K562 (cell line): ENCODE data around the gene ZFP92. TPM values are rescaled to one million over a fixed set of nuclear protein-coding genes. Genes with fewer than 3 reads are reported as not detected.

Source experiments
- ATAC-seq: fragments of 200-7000 bp; cut with Tn5 transposase; 3 replicates; pipeline ENCODE4 v1.9.1; 2020; ENCODE audit warnings: moderate library complexity
- BruUV-seq: library from RNA; stranded (reverse); fragments of 400-500 nt; replicated peaks from 2 replicates; lab custom pipeline; 2021; lab: Mats Ljungman, UMichigan
- CTCF ChIA-PET: fragments of 300-600 bp; formaldehyde crosslinking; extraction: SDS; loops from one replicate; lab custom pipeline; 2021; ENCODE audit warnings: low intra/inter-chr PET ratio; lab: Yijun Ruan, JAX
- POLR2A ChIA-PET: fragments of 300-600, 350-650 bp; sonication (Branson Sonifier 250); formaldehyde crosslinking; extraction: SDS; loops from one replicate; lab custom pipeline; 2021; ENCODE audit warnings: antibody characterized with exemption, inconsistent platforms; lab: Yijun Ruan, JAX
- DNase-seq, 4 experiments: peaks; one replicate each; pipeline versions ENCODE4 v3.0.0 to v3.0.0-alpha.2; 2011 to 2018; ENCODE audit warnings: low spot score in 3 of 4, mixed read lengths in 3 of 4; ENCODE audit errors: extremely low read depth in 1 of 4
- FAIRE-seq: peaks from 2 replicates; lab custom pipeline; 2011; peaks lifted over from hg19 to GRCh38; lab: Jason Lieb, UNC
- H2AFZ ChIP-seq: 2 replicates; pipeline ENCODE4 v1.6.0; 2011; ENCODE audit warnings: low read depth, low read length, control low read depth, inconsistent platforms
- H3K27ac ChIP-seq: fragments of 200-600 bp; 3 replicates; pipeline ENCODE4 v1.8.0; 2011; ENCODE audit warnings: low read depth, mild to moderate bottlenecking, control low read depth, inconsistent platforms, low read length, moderate library complexity, mixed read lengths; ENCODE audit errors: extremely low read depth
- H3K27me3 ChIP-seq, 2 experiments: fragments of 300-600 bp in 1 of 2; 2 replicates in 1 of 2; 3 replicates in 1 of 2; pipeline versions ENCODE4 v1.6.0 to v1.8.0; 2011; ENCODE audit warnings: inconsistent platforms in 2 of 2, low read length in 2 of 2, mild to moderate bottlenecking in 1 of 2, mixed read lengths in 1 of 2, moderate library complexity in 1 of 2; ENCODE audit not compliant: control insufficient read depth in 2 of 2, insufficient read depth in 2 of 2
- H3K36me3 ChIP-seq: fragments of 300-600 bp; 3 replicates; pipeline ENCODE4 v1.8.0; 2011; ENCODE audit warnings: mild to moderate bottlenecking, low read length, inconsistent platforms; ENCODE audit not compliant: control insufficient read depth, insufficient read depth
- H3K4me1 ChIP-seq, 2 experiments: fragments of 200-600 bp in 1 of 2; replicated peaks in 1 of 2; 2 replicates in 1 of 2; 3 replicates in 1 of 2; pipeline versions ENCODE4 v1.5.1 to v1.8.0; 2011; ENCODE audit warnings: inconsistent platforms in 2 of 2, low read length in 2 of 2, mild to moderate bottlenecking in 1 of 2, mixed read lengths in 1 of 2, moderate library complexity in 1 of 2; ENCODE audit not compliant: control insufficient read depth in 2 of 2, insufficient read depth in 2 of 2
- H3K4me2 ChIP-seq: 2 replicates; pipeline ENCODE4 v1.6.1; 2011; ENCODE audit warnings: low read length, control low read depth, inconsistent platforms, mixed read lengths; ENCODE audit not compliant: insufficient read depth
- H3K4me3 ChIP-seq: fragments of 200-600 bp; sonication (generic), shearing (Covaris generic); 2 replicates; pipeline ENCODE4 v1.5.1; 2016; ENCODE audit warnings: control low read depth, inconsistent platforms
- H3K79me2 ChIP-seq: fragments of 200-600 bp; 3 replicates; pipeline ENCODE4 v1.8.0; 2011; ENCODE audit warnings: low read length, inconsistent platforms; ENCODE audit not compliant: control insufficient read depth, insufficient read depth
- H3K9ac ChIP-seq, 2 experiments: 2 replicates each; pipeline versions ENCODE4 v1.6.0 to v1.6.1; 2011; ENCODE audit warnings: low read depth in 2 of 2, low read length in 2 of 2, control low read depth in 1 of 2, inconsistent platforms in 1 of 2, mild to moderate bottlenecking in 1 of 2, mixed read lengths in 1 of 2; ENCODE audit not compliant: insufficient read depth in 1 of 2
- H3K9me1 ChIP-seq: one replicate; pipeline ENCODE4 v1.6.0; 2011; ENCODE audit warnings: inconsistent platforms, mild to moderate bottlenecking, low read length, moderate library complexity; ENCODE audit not compliant: control insufficient read depth, insufficient read depth
- H3K9me3 ChIP-seq: replicated peaks from 2 replicates; pipeline ENCODE4 v1.5.1; 2011; ENCODE audit warnings: low read depth, low read length, inconsistent platforms; ENCODE audit not compliant: control insufficient read depth, insufficient read depth
- H4K20me1 ChIP-seq: replicated peaks from 2 replicates; pipeline ENCODE4 v1.6.1; 2011; ENCODE audit warnings: low read length, inconsistent platforms, mixed read lengths; ENCODE audit not compliant: control insufficient read depth, insufficient read depth
- MGA ChIP-seq: fragments of 450-650 bp; IDR thresholded peaks from 2 replicates; pipeline ENCODE4 v1.6.1; 2016; ENCODE audit warnings: mild to moderate bottlenecking, moderate library complexity
- TOE1 ChIP-seq, 2 experiments: fragments of 450-650 bp in 1 of 2; sonication (generic) in 1 of 2; formaldehyde crosslinking in 1 of 2; IDR thresholded peaks; 2 replicates each; pipeline versions ENCODE4 v1.7.1 to v1.8.0; 2016 to 2022; ENCODE audit warnings: borderline replicate concordance in 2 of 2, mild to moderate bottlenecking in 2 of 2, antibody characterized with exemption in 1 of 2, inconsistent platforms in 1 of 2, low read depth in 1 of 2, missing genetic modification reagents in 1 of 2, moderate library complexity in 1 of 2
- USF1 ChIP-seq: sonication (generic); formaldehyde crosslinking; IDR thresholded peaks from 2 replicates; pipeline ENCODE4 v1.9.0; 2022; ENCODE audit warnings: mild to moderate bottlenecking, missing genetic modification reagents
- WGBS: fragments of 100-300 bp; shearing (Covaris generic); methylation state at CpG from one replicate; pipeline ENCODE4 v1.1.6; 2016; ENCODE audit warnings: low coverage, mixed read lengths; ENCODE audit not compliant: insufficient coverage; ENCODE audit errors: missing lambda C conversion rate; 5-methylcytosine and 5-hydroxymethylcytosine counted together
- in situ Hi-C: fragments of 300-500 bp; cut with MboI; formaldehyde crosslinking; loops from 4 replicates; pipeline ENCODE4 v1.15.0; 2018; ENCODE audit warnings: inconsistent platforms, mixed read lengths
- intact Hi-C: fragments of 100-400 bp; cut with micrococcal nuclease; formaldehyde crosslinking; loops from 2 replicates; pipeline ENCODE4 v1.14.2; 2022
- polyA plus RNA-seq, 8 experiments: library from polyadenylated mRNA; depleted of rRNA in 4 of 8; stranded (reverse) in 5 of 8; unstranded in 3 of 8; fragments of >200 nt; fragmentation: Nextera tagmentation in 2 of 8; fragmentation: Illumina TruSeq in 1 of 8; extraction: Ambion mirVana in 2 of 8; extraction: Trizol in 1 of 8; gene quantifications; 2 replicates each; pipeline versions ENCODE4 v1.2.1 to v1.2.3, GENCODE V29; 2011 to 2014; ENCODE audit warnings: inconsistent platforms in 1 of 8, missing spikeins in 1 of 8
- total RNA-seq, 7 experiments: library from RNA; depleted of rRNA in 6 of 7; stranded (reverse); fragments of >200 nt in 6 of 7; fragmentation: Illumina TruSeq in 2 of 7; extraction: Trizol in 2 of 7; gene quantifications; 2 replicates each; pipeline versions ENCODE4 v1.2.1 to v1.2.3, GENCODE V29; 2011 to 2021; ENCODE audit warnings: low replicate concordance in 1 of 7
- TF ChIP-seq, protein P1 (sequence below): fragments of 250-450 bp; sonication (Bioruptor Pico); IDR thresholded peaks from 2 replicates; pipeline ENCODE4 v1.5.0; 2020; ENCODE audit warnings: mild to moderate bottlenecking

Gene ZFP92
- total and polyA plus RNA-seq, 9 of the 15 experiments (the other 6 are each of a cell fraction or from before 2014, with no cell fraction given) = 0.32 to 3.3 (median 1.8) TPM

DNA sequence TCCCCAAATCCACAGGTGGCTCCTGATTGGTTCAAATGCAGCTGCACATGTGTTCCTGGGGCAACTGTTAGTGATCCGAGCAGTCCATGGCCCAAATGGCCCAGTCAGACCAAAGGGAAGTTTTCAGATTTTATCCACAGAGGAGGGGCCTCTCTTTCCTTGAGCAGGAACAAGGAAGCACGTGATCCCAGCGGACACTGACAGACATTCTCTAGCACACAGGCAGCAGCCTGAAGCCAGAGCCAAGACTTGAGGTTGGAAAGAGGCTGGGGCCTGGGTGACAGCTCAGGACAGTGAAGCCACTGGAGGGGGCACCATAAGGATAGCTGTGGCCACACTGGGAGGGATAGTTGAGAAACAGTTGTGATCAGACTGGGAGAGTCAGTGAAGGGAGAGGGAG is 3.5 kb upstream of the ZFP92 start:
- ATAC-seq (no peak), DNase-seq (peak in 1 of 4 experiments; percentile 14), FAIRE-seq (no peak)
- in situ Hi-C loops (no loop called here), intact Hi-C loops (no loop called here)
- Histone ChIP-seq H3K4me3 (no peak overlapping the region), H3K4me1 (peaks cover 15 to 50% of the 10 kb centered on the region in 2 experiments; a peak in 4 of 5 replicates), H3K36me3 (no peaks in the 10 kb centered on the region), H3K4me2 (no peak overlapping the region), H3K27me3 (no peaks in the 10 kb centered on the region), H4K20me1 (no peaks in the 10 kb centered on the region), H3K27ac (no peak overlapping the region), H3K9me3 (no peaks in the 10 kb centered on the region), H3K9ac (peak overlapping the region in 1 of 2 experiments; percentile 74; a peak in 2 of 4 replicates), H2AFZ (peak overlapping the region; percentile 79), H3K79me2 (peaks cover 9% of the 10 kb centered on the region), H3K9me1 (no peaks in the 10 kb centered on the region)
- CTCF ChIA-PET = no interaction called here
- WGBS = 29% methylated on average over 2 of the region's 3 CpGs
- BruUV-seq = no TSS peak
- POLR2A ChIA-PET = interaction anchor here (1.2 kb wide), 1 partner anchor 21 kb away, joined by 4 read pairs; no protein-coding TSS in a partner anchor
- TF ChIP-seq, protein P1, sequence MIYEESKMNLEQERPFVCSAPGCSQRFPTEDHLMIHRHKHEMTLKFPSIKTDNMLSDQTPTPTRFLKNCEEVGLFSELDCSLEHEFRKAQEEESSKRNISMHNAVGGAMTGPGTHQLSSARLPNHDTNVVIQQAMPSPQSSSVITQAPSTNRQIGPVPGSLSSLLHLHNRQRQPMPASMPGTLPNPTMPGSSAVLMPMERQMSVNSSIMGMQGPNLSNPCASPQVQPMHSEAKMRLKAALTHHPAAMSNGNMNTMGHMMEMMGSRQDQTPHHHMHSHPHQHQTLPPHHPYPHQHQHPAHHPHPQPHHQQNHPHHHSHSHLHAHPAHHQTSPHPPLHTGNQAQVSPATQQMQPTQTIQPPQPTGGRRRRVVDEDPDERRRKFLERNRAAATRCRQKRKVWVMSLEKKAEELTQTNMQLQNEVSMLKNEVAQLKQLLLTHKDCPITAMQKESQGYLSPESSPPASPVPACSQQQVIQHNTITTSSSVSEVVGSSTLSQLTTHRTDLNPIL (CRISPR knock-in tag) = no peak
- TF ChIP-seq TOE1 (IDR thresholded peaks at IDR 0.05; ENCODE audit: borderline replicate concordance) (peak; percentile 67; the same call in 1 of the 2 replicates), TOE1 (CRISPR knock-in tag; IDR thresholded peaks at IDR 0.05; ENCODE audit: borderline replicate concordance, low read depth) (no peak), MGA (peak; percentile 37; the same call in 1 of the 2 replicates), USF1 (peak; percentile 68)
